HEK293T (cell line): Measurements from ENCODE around the gene TRIM63.

Experiments
- CTCF ChIA-PET: fragments of 350-600 bp; formaldehyde crosslinking; extraction: SDS; loops from one replicate; lab custom pipeline; 2021; ENCODE audit warnings: antibody characterized with exemption, inconsistent platforms; lab: Yijun Ruan, JAX
- POLR2A ChIA-PET: fragments of 350-600 bp; formaldehyde crosslinking; extraction: SDS; loops from one replicate; lab custom pipeline; 2020; ENCODE audit warnings: antibody characterized with exemption, inconsistent platforms; lab: Yijun Ruan, JAX
- DNase-seq: peaks from one replicate; pipeline ENCODE4 v3.0.0; 2012; ENCODE audit warnings: mixed read lengths; ENCODE audit errors: extremely low spot score
- ARNT ChIP-seq: fragments of 450-650 bp; IDR thresholded peaks from 2 replicates; pipeline ENCODE4 v1.6.1; 2017; ENCODE audit warnings: mild to moderate bottlenecking
- BHLHE40 ChIP-seq: fragments of 450-650 bp; IDR thresholded peaks from 2 replicates; pipeline ENCODE4 v1.6.1; 2016; ENCODE audit warnings: mild to moderate bottlenecking, moderate library complexity, borderline replicate concordance
- CTBP1 ChIP-seq: fragments of 450-650 bp; IDR thresholded peaks from 2 replicates; pipeline ENCODE4 v1.6.1; 2016; ENCODE audit warnings: borderline replicate concordance
- ELF4 ChIP-seq: fragments of 450-650 bp; IDR thresholded peaks from 2 replicates; pipeline ENCODE4 v1.6.1; 2017; ENCODE audit warnings: antibody characterized with exemption
- FOXA1 ChIP-seq: fragments of 450-650 bp; IDR thresholded peaks from 2 replicates; pipeline ENCODE4 v1.6.1; 2016; ENCODE audit warnings: mild to moderate bottlenecking
- FOXK2 ChIP-seq: fragments of 450-650 bp; IDR thresholded peaks from 2 replicates; pipeline ENCODE4 v1.6.1; 2016; ENCODE audit warnings: mild to moderate bottlenecking
- FOXM1 ChIP-seq: fragments of 450-650 bp; IDR thresholded peaks from 2 replicates; pipeline ENCODE4 v1.6.1; 2017; ENCODE audit warnings: mild to moderate bottlenecking, borderline replicate concordance
- HDGF ChIP-seq: fragments of 450-650 bp; IDR thresholded peaks from 2 replicates; pipeline ENCODE4 v1.6.1; 2017; ENCODE audit warnings: antibody characterized with exemption, borderline replicate concordance
- L3MBTL2 ChIP-seq: fragments of 450-650 bp; conservative IDR thresholded peaks from 2 replicates; pipeline ENCODE4 v1.6.1; 2016; ENCODE audit warnings: mild to moderate bottlenecking
- LEF1 ChIP-seq: fragments of 450-650 bp; IDR thresholded peaks from 2 replicates; pipeline ENCODE4 v1.6.1; 2017; ENCODE audit warnings: mild to moderate bottlenecking, borderline replicate concordance
- NFRKB ChIP-seq: fragments of 450-650 bp; IDR thresholded peaks from 2 replicates; pipeline ENCODE4 v1.6.1; 2016; ENCODE audit warnings: mild to moderate bottlenecking, moderate library complexity
- PKNOX1 ChIP-seq: fragments of 450-650 bp; IDR thresholded peaks from 2 replicates; pipeline ENCODE4 v1.6.1; 2016
- SP1 ChIP-seq: fragments of 450-650 bp; IDR thresholded peaks from 2 replicates; pipeline ENCODE4 v1.6.1; 2017
- SUZ12 ChIP-seq: fragments of 450-650 bp; IDR thresholded peaks from 2 replicates; pipeline ENCODE4 v1.6.1; 2016; ENCODE audit warnings: mild to moderate bottlenecking
- TARDBP ChIP-seq: fragments of 450-650 bp; IDR thresholded peaks from 2 replicates; pipeline ENCODE4 v1.6.1; 2016
- ZNF384 ChIP-seq: fragments of 450-650 bp; IDR thresholded peaks from 2 replicates; pipeline ENCODE4 v1.6.1; 2016

TRIM63 gene

DNA sequence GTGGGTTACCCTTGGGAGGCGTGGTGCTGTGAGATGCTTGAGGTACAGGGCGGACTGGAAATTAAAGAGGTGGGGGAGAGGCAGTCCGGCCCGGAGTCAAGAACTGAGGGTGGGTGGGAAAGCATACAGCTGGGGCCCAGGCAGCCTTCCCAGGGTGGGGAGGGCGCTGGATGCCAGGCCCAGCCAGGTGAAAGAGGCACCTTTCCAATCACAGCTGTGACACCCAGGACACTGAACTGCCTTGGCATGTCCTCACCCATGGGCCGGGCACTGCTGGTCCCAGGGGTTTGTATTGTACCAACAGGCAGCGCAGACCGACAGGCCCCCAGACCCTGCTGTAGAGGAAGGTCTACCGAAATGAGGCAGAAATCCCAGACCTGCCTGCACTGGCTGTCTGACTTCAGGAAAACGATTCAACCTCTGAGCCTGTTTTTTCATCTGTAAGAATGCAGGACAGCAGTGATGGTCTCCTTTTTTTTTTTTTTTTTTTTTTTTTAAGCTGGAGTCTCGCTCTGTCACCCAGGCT, 30.6 kb downstream of the TRIM63 start:
- POLR2A ChIA-PET: interaction anchor here (1.0 to 2.0 kb wide), 7 partner anchors 7 to 131 kb away, joined by 3 to 14 read pairs (median 7); partner anchors contain the start of genes PDIK1L and STMN1
- TF ChIP-seq SUZ12: no peak
- TF ChIP-seq ELF4: no peak
- TF ChIP-seq HDGF: no peak
- TF ChIP-seq BHLHE40: no peak
- no peak for TF ChIP-seq TARDBP
- no peak for TF ChIP-seq FOXM1
- no peak for TF ChIP-seq PKNOX1
- no peak for TF ChIP-seq FOXA1
- no peak for TF ChIP-seq LEF1
- no peak for TF ChIP-seq FOXK2
- TF ChIP-seq ZNF384: no peak
- no peak for TF ChIP-seq L3MBTL2
- TF ChIP-seq NFRKB: no peak
- no peak for TF ChIP-seq CTBP1
- no peak for TF ChIP-seq ARNT
- no peak for TF ChIP-seq SP1
- CTCF ChIA-PET: interaction anchor here (0.6 to 1.8 kb wide), 11 partner anchors 9 to 249 kb away, joined by 3 to 22 read pairs (median 4); partner anchors contain the start of genes EXTL1, SLC30A2 and ZNF593
- DNase-seq: no peak

- ChIA-PET POLR2A (interaction anchor here (1.0 to 2.0 kb wide), 7 partner anchors 8 to 130 kb away, joined by 3 to 14 read pairs (median 7); partner anchors contain the start of genes PDIK1L and STMN1), CTCF (interaction anchor here (0.6 to 1.8 kb wide), 15 partner anchors 10 to 249 kb away, joined by 3 to 22 read pairs (median 4); partner anchors contain the start of genes EXTL1, SLC30A2 and ZNF593)
- DNase-seq: peak; percentile 91
- TF ChIP-seq SP1: no peak
- TF ChIP-seq FOXK2: no peak
- no peak for TF ChIP-seq HDGF
- TF ChIP-seq FOXA1: no peak
- no peak for TF ChIP-seq NFRKB
- TF ChIP-seq TARDBP: no peak
- TF ChIP-seq L3MBTL2: no peak; the same call in 1 of the 2 replicates
- TF ChIP-seq SUZ12: no peak
- TF ChIP-seq ZNF384: no peak
- no peak for TF ChIP-seq BHLHE40
- no peak for TF ChIP-seq ARNT
- TF ChIP-seq CTBP1: no peak
- TF ChIP-seq FOXM1: no peak
- no peak for TF ChIP-seq LEF1
- TF ChIP-seq PKNOX1: no peak
- no peak for TF ChIP-seq ELF4
These were observed 31.3 kb downstream of the TRIM63 start for GRCh38 chr1:26035959-26036755.

GRCh38 chr1:26035203-26035958, 32.0 kb downstream of the TRIM63 start:
- DNase-seq: peak; percentile 97
- ChIA-PET CTCF (interaction anchor here (0.6 to 1.8 kb wide), 14 partner anchors 8 to 134 kb away, joined by 3 to 22 read pairs (median 4); partner anchors contain the start of genes C1orf232, SLC30A2 and ZNF593), POLR2A (interaction anchor here (0.6 to 2.0 kb wide), 12 partner anchors 8 to 397 kb away, joined by 3 to 14 read pairs (median 4); partner anchors contain the start of genes CEP85, DHDDS and PDIK1L)
- no peak for TF ChIP-seq FOXA1
- TF ChIP-seq FOXM1: no peak
- TF ChIP-seq ZNF384: no peak
- peak; percentile 89 for TF ChIP-seq L3MBTL2
- no peak for TF ChIP-seq PKNOX1

DNA sequence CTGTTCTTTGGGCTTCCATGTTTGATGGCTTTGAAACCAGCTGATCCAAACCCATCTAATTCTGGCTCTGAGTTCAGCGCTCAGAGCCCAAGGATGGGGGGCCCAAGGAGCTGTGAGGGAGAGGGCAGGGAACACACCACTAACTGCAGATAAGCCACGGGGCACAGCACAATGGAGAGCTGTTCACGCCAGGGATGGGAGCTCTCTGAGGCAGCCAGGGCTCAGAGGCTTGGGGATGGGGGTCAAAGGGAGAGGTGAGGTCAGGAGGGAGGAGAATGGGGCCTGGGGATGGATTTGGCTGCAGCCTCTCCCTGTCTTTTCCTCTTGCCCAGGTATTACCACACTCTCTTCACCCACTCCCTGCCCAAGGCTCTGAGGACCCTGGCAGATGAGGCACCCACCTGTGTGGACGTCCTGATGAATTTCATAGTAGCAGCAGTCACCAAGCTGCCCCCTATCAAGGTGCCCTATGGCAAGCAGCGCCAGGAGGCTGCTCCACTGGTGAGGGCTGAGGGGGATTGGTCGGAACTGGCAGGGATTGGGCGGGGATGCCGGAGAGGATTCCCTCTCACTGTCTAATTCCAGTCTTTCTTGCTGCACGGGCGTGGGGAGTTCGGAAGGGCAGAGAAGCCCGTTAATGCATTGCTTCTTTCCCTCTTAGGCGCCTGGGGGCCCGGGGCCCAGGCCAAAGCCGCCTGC, 32.8 kb downstream of the TRIM63 start:
- DNase-seq: peak; percentile 34
- TF ChIP-seq HDGF (no peak), BHLHE40 (no peak), L3MBTL2 (no peak), SP1 (no peak), ARNT (no peak), FOXK2 (no peak), PKNOX1 (no peak), LEF1 (no peak), SUZ12 (no peak), ZNF384 (no peak), FOXM1 (no peak), TARDBP (no peak), FOXA1 (no peak), CTBP1 (no peak), NFRKB (no peak), ELF4 (no peak)
- ChIA-PET POLR2A (interaction anchor here (0.6 to 2.0 kb wide), 11 partner anchors 10 to 397 kb away, joined by 3 to 14 read pairs (median 4); partner anchors contain the start of genes CEP85, DHDDS, PAFAH2 and PDIK1L), CTCF (interaction anchor here (0.6 to 1.4 kb wide), 8 partner anchors 8 to 135 kb away, joined by 3 to 6 read pairs (median 3); partner anchors contain the start of gene C1orf232)
